ENCODE measurements around the gene COL4A2. TPM values are rescaled to one million over a fixed set of nuclear protein-coding genes. Genes with fewer than 3 reads are reported as not detected.
"Not testable (repeated sequence)": the region's sequence is repeated elsewhere in the genome, so short reads cannot be mapped to it uniquely, and the experiment has no call there.

Gene COL4A2
- polyA plus RNA-seq, 3 donors = 93.5 to 632 (median 260) TPM

- WGBS, 3 donors = 88 to 89% (median 89%) methylated on average over 25 of the region's 25 CpGs
- no peak overlapping the region for H3K27ac ChIP-seq (ENCODE audit: low read depth, low read length)
These were observed 138.9 kb downstream of the COL4A2 start for GRCh38 chr13:110445722-110446574.

- WGBS, 3 donors = 60 to 69% (median 62%) methylated on average over 4 of the region's 4 CpGs
- no peak overlapping the region for H3K27ac ChIP-seq (ENCODE audit: low read depth, low read length)
These were observed 139.4 kb downstream of the COL4A2 start for GRCh38 chr13:110446575-110446890.

- H3K27ac ChIP-seq (ENCODE audit: low read depth, low read length) = no peak overlapping the region
- WGBS, 3 donors = 30 to 80% (median 77%) methylated on average over 12 of the region's 12 CpGs
These were observed 140.0 kb downstream of the COL4A2 start for GRCh38 chr13:110447058-110447511.

GRCh38 chr13:110447801-110448200 is 140.7 kb downstream of the COL4A2 start:
- 83 to 86% (median 86%) methylated on average over 9 of the region's 9 CpGs for WGBS, 3 donors

GRCh38 chr13:110448230-110448629 is 141.1 kb downstream of the COL4A2 start:
- WGBS, 3 donors = 74 to 84% (median 84%) methylated on average over 8 of the region's 8 CpGs
- H3K27ac ChIP-seq (ENCODE audit: low read depth, low read length) = no peak overlapping the region

More at GRCh38 chr13:110447801-110448200, 140.7 kb downstream of the COL4A2 start:
- no peak overlapping the region for H3K27ac ChIP-seq (ENCODE audit: low read depth, low read length)

- 91 to 95% (median 94%) methylated on average over 12 of the region's 12 CpGs for WGBS, 3 donors
These were observed 141.6 kb downstream of the COL4A2 start for GRCh38 chr13:110448677-110449076.

GRCh38 chr13:110449219-110450015 is 142.3 kb downstream of the COL4A2 start:
- 79 to 85% (median 82%) methylated on average over 19 of the region's 19 CpGs for WGBS, 3 donors
- H3K27ac ChIP-seq (ENCODE audit: low read depth, low read length) = no peak overlapping the region

More at GRCh38 chr13:110448677-110449076, 141.6 kb downstream of the COL4A2 start:
- no peak overlapping the region for H3K27ac ChIP-seq (ENCODE audit: low read depth, low read length)

GRCh38 chr13:110450016-110450900 is 143.2 kb downstream of the COL4A2 start:
- WGBS, 3 donors = 89 to 92% (median 92%) methylated on average over 24 of the region's 24 CpGs
- no peak overlapping the region for H3K27ac ChIP-seq (ENCODE audit: low read depth, low read length)

GRCh38 chr13:110450941-110451730 is 144.1 kb downstream of the COL4A2 start:
- H3K27ac ChIP-seq (ENCODE audit: low read depth, low read length) = no peak overlapping the region
- WGBS, 3 donors = 82 to 83% (median 83%) methylated on average over 12 of the region's 12 CpGs

- 90 to 97% (median 94%) methylated on average over 11 of the region's 11 CpGs for WGBS, 3 donors
- not testable (repeated sequence) for H3K27ac ChIP-seq (ENCODE audit: low read depth, low read length)
These were observed 146.0 kb downstream of the COL4A2 start for GRCh38 chr13:110453091-110453490.

- WGBS, 3 donors = 64 to 70% (median 67%) methylated on average over 2 of the region's 2 CpGs
- H3K27ac ChIP-seq (ENCODE audit: low read depth, low read length) = no peak overlapping the region
These were observed 146.7 kb downstream of the COL4A2 start for GRCh38 chr13:110453797-110454196.

- no peak overlapping the region for H3K27ac ChIP-seq (ENCODE audit: low read depth, low read length)
- 82 to 86% (median 85%) methylated on average over 21 of the region's 21 CpGs for WGBS, 3 donors
These were observed 147.3 kb downstream of the COL4A2 start for GRCh38 chr13:110454227-110454859.

- WGBS, 3 donors = 85 to 89% (median 86%) methylated on average over 13 to 14 of the region's 14 CpGs
- H3K27ac ChIP-seq (ENCODE audit: low read depth, low read length) = no peak overlapping the region
These were observed 147.9 kb downstream of the COL4A2 start for GRCh38 chr13:110454956-110455355.

- H3K27ac ChIP-seq (ENCODE audit: low read depth, low read length) = no peak overlapping the region
These were observed 148.4 kb downstream of the COL4A2 start for GRCh38 chr13:110455444-110455843.

GRCh38 chr13:110455941-110456340 is 148.9 kb downstream of the COL4A2 start:
- H3K27ac ChIP-seq (ENCODE audit: low read depth, low read length) = no peak overlapping the region
- 10 to 25% (median 13%) methylated on average over 10 of the region's 10 CpGs for WGBS, 3 donors

More at GRCh38 chr13:110455444-110455843, 148.4 kb downstream of the COL4A2 start:
- 68 to 78% (median 71%) methylated on average over 10 of the region's 10 CpGs for WGBS, 3 donors

GRCh38 chr13:110456550-110456949 is 149.5 kb downstream of the COL4A2 start:
- 92 to 93% (median 93%) methylated on average over 17 to 18 of the region's 18 CpGs for WGBS, 3 donors
- H3K27ac ChIP-seq (ENCODE audit: low read depth, low read length) = no peak overlapping the region

GRCh38 chr13:110457361-110457760 is 150.3 kb downstream of the COL4A2 start:
- 86 to 91% (median 90%) methylated on average over 10 of the region's 10 CpGs for WGBS, 3 donors
- H3K27ac ChIP-seq (ENCODE audit: low read depth, low read length) = no peak overlapping the region

All from adipose tissue (tissue), 3 donors.